Kidney capillary endothelial cell (primary cell): Measurements from ENCODE around the gene ANAPC16.
"Not testable (repeated sequence)": the region's sequence is repeated elsewhere in the genome, so short reads cannot be mapped to it uniquely, and the experiment has no call there.

Experiments
- DNase-seq: peaks from one replicate; pipeline ENCODE4 v3.0.0-alpha.2; 2018; ENCODE audit warnings: low spot score

ANAPC16 gene

DNA sequence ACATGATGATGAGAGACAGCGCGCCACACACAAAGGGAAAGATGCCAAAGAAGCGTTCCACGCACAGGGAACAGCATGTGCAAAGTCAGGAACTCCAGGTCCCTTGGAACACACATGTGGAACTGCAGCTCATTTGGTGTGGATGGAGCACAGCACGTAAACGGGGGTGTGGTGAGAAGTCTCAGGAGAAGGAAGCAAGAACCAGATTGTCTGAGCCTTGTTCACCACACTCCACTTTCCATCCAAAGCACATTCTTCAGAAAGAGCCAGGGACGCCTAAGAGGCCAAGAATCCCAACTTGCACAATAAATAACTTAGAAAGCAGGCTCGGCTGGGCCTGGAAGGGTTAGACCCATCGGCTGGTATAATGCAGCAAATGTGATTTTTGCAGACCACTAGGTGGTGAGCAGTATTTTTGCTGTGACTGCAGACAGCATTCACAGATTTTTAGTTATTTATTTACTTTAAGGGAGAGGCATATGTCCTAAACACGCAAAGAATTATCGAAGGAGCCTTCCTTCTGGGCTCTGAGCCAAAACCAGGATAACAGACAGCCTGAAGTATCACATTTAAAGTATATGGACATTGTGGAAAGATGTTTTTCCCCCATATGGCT lies 28.1 kb downstream of the ANAPC16 start:
- DNase-seq = no peak

- DNase-seq = no peak
Observed at GRCh38 chr10:72244573-72245038, 28.8 kb downstream of the ANAPC16 start.

GRCh38 chr10:72245949-72246525 lies 30.2 kb downstream of the ANAPC16 start:
- DNase-seq = no peak

- no peak for DNase-seq
Observed at GRCh38 chr10:72248468-72249151, 32.8 kb downstream of the ANAPC16 start.

DNA sequence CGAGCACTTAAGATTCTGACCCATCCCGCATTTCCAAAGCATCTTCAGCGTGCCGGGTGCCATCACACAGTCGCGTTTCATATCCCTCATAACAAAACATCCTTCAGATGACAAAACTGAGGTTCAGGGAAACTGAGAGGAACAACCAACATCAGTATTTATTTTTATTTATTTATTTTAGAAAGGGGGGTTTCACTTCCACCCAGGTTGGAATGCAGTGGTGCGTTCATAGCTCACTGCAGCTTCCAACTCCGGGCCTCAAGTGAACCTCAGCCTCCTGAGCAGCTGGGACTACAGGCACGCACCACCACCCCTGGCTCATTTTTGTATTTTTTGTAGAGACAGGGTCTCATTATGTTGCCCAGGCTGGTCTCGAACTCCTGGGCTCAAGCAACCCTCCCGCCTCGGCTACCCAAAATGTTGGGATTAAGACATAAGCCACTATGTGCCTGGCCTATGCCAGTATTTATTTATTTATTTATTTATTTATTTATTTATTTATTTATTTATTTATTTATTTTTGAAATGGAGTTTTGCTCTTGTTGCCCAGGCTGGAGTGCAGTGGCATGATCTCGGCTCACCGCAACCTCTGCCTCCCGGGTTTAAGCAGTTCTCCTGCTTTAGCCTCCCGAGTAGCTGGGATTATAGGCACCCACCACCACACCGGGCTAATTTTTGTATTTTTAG lies 33.5 kb downstream of the ANAPC16 start:
- not testable (repeated sequence) for DNase-seq

- no peak for DNase-seq
Observed at GRCh38 chr10:72250666-72251065, 34.9 kb downstream of the ANAPC16 start.

DNA sequence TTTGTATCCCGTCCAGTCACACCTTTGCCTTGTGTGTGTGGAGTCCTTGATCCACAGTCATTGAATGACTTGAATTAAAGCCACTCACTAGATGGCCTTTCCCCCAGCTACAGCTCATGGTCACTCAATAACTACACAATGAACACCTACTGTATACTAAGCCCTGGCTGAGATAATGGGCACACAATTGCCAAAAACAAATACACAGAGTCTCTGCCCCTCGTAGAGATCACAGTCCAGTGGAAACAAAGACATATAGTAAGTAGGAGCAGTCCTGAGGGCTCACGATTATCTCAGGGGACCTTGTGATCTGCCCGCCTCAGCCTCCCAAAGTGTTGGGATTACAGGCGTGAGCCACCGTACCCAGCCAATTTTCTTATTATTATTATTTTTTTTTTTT lies 35.8 kb downstream of the ANAPC16 start:
- no peak for DNase-seq

DNA sequence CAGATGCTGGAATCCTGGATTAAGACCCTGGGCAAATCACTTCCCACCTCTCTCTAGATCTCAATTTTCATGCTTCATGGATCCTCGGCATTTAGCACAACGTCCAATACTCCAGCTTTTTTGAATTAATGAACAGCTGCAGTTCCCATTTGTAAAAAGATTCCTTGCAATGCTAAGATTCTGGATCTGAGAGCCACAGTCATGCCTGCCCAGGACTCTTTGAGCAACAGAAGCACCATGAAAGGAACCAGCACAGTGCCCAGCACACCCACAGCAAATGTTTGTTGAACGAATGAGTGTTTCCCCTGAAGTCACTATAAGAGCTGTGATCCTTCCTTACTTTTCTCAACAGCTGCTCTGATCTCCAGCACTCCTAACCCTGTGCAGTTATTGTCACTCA lies 37.2 kb downstream of the ANAPC16 start:
- no peak for DNase-seq

GRCh38 chr10:72253578-72253977 lies 37.8 kb downstream of the ANAPC16 start:
- DNase-seq = no peak

DNA sequence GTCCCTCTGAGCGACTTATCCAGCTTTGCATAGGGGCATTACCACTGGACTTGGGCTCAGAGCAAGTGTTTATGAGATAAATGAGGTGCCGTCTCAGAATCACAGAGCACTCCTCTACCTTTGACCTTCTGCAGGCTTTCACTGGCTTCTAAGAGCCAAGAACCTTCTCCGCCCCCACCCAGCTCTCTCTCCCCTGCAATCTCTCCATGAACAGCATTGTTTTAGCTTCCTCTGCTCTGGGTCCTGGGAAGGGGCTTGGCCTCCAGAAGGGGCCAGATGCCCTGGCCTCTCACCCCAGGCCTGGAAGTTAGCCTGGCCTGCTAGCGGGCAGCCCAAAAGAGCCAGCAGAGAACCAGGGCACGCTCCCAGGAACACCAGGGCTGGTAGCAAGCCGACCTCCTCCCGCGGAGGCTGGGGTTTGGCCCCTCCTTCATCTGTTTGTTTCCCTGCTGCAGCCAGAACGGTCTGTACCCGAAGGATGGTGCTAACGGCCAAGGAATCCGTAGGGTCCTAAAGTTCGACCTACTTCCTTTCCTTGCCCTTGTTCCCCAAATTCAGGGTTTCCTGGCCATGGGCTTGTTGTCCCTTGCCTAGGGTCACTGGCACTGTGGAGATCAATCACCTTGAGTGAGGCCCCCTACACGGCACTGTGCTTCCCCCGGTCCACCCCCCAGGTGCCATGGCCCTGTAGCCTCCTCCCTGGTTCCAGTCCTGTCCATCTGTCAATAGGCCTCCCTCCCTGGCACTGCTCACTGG lies 39.2 kb downstream of the ANAPC16 start:
- no peak for DNase-seq

DNA sequence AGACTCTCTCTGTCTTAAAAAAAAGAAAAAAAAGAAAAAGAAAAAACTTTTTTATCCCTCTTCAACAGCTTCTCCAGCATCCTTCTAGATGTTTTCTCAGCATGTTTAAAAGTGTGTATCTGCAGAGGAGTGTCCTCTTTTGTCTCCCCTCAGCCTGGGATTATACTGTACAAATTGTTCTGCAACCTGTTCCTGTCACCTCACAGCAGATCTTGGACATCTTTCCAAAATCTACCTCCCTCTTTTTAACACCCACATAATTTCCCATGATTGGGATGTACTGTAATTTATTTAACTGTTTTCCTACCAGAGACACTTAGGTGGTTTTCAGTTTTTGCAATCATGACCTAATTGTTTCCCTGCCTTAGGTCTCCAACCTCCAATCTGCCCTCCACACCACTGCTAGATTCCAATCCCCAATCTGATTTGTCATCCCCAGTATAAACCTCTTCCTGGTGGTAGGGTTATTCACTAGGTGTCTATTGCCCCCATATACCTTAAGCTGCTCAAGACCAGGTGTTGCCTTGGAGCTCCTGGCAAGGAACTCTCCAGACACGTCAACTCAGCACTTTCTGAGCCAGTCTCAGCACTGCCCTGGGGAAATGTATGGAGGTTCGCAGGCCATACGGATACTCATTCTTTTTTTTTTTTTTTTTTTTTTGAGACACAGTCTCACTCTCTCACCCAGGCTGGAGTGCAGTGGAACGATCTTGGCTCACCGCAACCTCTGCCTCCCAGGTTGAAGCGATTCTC lies 40.3 kb downstream of the ANAPC16 start:
- DNase-seq = no peak

DNA sequence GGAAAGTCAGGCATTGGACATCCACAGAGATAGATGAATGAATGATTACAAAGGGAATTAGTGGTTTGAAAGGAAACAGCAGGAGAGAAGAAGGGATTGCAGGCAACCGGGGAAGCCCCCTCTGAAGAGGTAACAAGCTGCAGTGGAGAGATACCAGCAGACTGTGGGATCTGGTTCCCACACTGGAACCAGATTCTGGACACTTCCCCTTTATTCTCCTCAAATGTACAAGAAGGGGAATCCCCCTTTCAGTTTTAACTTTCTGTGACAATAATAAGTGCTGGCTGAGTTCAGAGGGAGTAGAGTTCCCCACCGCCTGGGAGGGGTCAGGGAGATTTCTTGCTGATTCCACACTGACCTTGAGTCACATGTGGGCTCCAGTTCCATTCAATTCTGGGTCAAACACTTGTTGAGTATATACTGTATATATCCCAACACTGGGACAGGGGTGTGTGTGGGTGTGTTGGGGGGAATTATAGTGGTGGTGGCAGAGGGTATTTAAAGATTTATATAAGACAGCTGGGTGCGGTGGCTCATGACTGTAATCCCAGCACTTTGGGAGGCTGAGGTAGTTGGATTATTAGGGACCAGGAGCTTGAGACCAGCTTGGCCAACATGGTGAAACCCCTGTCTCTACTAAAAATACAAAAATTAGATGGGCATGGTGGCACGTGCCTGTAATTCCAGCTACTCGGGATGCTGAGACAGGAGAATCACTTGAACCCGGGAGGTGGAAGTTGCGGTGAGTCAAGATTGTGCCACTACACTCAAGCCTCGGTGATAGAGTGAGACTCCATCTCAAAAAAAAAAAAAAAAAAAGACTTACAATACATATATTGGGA lies 41.5 kb downstream of the ANAPC16 start:
- no peak for DNase-seq

- no peak for DNase-seq
Observed at GRCh38 chr10:72258617-72259016, 42.8 kb downstream of the ANAPC16 start.

GRCh38 chr10:72259491-72260238 lies 43.9 kb downstream of the ANAPC16 start:
- no peak for DNase-seq

- no peak for DNase-seq
Observed at GRCh38 chr10:72260239-72260975, 44.6 kb downstream of the ANAPC16 start.

- no peak for DNase-seq
Observed at GRCh38 chr10:72260976-72261783, 45.4 kb downstream of the ANAPC16 start.

DNA sequence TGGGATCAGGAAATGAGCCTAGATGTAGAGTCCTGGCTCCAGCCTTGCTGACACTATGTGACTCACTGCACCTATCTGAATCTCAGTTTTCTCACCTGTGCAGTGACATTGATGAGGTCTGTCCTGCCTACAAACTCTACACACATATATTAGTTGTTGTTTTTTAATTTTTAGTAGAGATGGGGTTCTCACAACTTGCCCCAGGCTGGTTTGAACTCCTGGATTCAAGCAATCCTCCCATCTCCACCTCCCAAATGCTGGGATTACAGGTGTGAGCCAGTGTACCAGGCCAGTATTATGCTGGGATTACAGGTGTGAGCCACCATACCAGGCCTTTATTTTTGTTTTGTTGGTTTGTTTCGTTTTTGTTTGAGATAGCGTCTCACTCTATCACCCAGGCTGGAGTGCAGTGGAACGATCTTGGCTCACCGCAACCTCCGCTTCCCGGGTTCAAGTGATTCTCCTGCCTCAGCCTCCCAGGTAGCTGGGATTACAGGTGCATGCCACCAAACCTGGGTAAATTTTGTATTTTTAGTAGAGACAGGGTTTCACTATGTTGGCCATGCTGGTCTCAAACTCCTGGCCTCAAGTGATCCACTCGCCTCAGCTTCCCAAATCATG lies 46.1 kb downstream of the ANAPC16 start:
- no peak for DNase-seq
